IMR-90 (cell line): ENCODE results near the gene GLYATL2. TPM values are rescaled to one million over a fixed set of nuclear protein-coding genes. Genes with fewer than 3 reads are reported as not detected.

ENCODE experiments used
- ATAC-seq: fragments of 200-7000 bp; cut with Tn5 transposase; 2 replicates; pipeline ENCODE4 v1.9.1; 2020; ENCODE audit warnings: low read depth, mild to moderate bottlenecking, moderate library complexity
- BruUV-seq: library from RNA; stranded (reverse); fragments of 400-500 nt; replicated peaks from 2 replicates; lab custom pipeline; 2021; lab: Mats Ljungman, UMichigan
- CTCF ChIA-PET: fragments of 300-600 bp; formaldehyde crosslinking; extraction: SDS; loops from one replicate; lab custom pipeline; 2021; ENCODE audit warnings: antibody characterized with exemption; lab: Yijun Ruan, JAX
- POLR2A ChIA-PET: fragments of 300-600 bp; sonication (Branson Sonifier 250); formaldehyde crosslinking; loops from one replicate; lab custom pipeline; 2022; ENCODE audit warnings: antibody characterized with exemption; ENCODE audit not compliant: unreplicated experiment; lab: Charles Lee
- DNase-seq: peaks from one replicate; pipeline ENCODE4 v3.0.0; 2013
- H2AFZ ChIP-seq: replicated peaks from 2 replicates; pipeline ENCODE3; 2013; ENCODE audit warnings: low read length, mild to moderate bottlenecking; ENCODE audit not compliant: poor library complexity
- H2AK5ac ChIP-seq: 2 replicates; pipeline ENCODE4 v1.6.1; 2013; ENCODE audit warnings: low read depth, low read length, inconsistent platforms
- H2AK9ac ChIP-seq: replicated peaks from 2 replicates; pipeline ENCODE3; 2013; ENCODE audit warnings: mild to moderate bottlenecking, low read depth, low read length, moderate library complexity; ENCODE audit not compliant: poor library complexity
- H2BK120ac ChIP-seq: 2 replicates; pipeline ENCODE4 v1.6.1; 2013; ENCODE audit warnings: low read depth, low read length, inconsistent platforms
- H2BK15ac ChIP-seq: 3 replicates; pipeline ENCODE4 v1.6.1; 2013; ENCODE audit warnings: low read depth, low read length, inconsistent platforms
- H2BK20ac ChIP-seq: 2 replicates; pipeline ENCODE4 v1.6.1; 2013; ENCODE audit warnings: low read depth, mild to moderate bottlenecking, inconsistent platforms, low read length, moderate library complexity
- H2BK5ac ChIP-seq: 2 replicates; pipeline ENCODE4 v1.6.1; 2013; ENCODE audit warnings: mild to moderate bottlenecking, low read depth, low read length, inconsistent platforms; ENCODE audit not compliant: poor library complexity, severe bottlenecking
- H3K14ac ChIP-seq: replicated peaks from 2 replicates; pipeline ENCODE4 v1.6.1; 2013; ENCODE audit warnings: low read depth, low read length, inconsistent platforms
- H3K18ac ChIP-seq: 2 replicates; pipeline ENCODE4 v1.6.1; 2013; ENCODE audit warnings: low read depth, low read length, control low read depth
- H3K23ac ChIP-seq: 2 replicates; pipeline ENCODE4 v1.6.1; 2013; ENCODE audit warnings: low read depth, low read length, inconsistent platforms
- H3K27ac ChIP-seq: 2 replicates; pipeline ENCODE4 v1.5.1; 2013; ENCODE audit warnings: mild to moderate bottlenecking, control low read depth, low read length; ENCODE audit not compliant: insufficient read depth
- H3K27me3 ChIP-seq: 2 replicates; pipeline ENCODE4 v1.6.1; 2013; ENCODE audit warnings: low read length; ENCODE audit not compliant: control insufficient read depth, insufficient read depth
- H3K36me3 ChIP-seq: 2 replicates; pipeline ENCODE4 v1.6.1; 2013; ENCODE audit warnings: low read length, mixed read lengths; ENCODE audit not compliant: control insufficient read depth, insufficient read depth
- H3K4ac ChIP-seq: 2 replicates; pipeline ENCODE4 v1.6.1; 2013; ENCODE audit warnings: low read depth, low read length, inconsistent platforms
- H3K4me1 ChIP-seq: 2 replicates; pipeline ENCODE4 v1.6.1; 2013; ENCODE audit warnings: low read length, mixed read lengths; ENCODE audit not compliant: control insufficient read depth, insufficient read depth
- H3K4me2 ChIP-seq: 2 replicates; pipeline ENCODE4 v1.6.1; 2013; ENCODE audit warnings: low read depth, mild to moderate bottlenecking, control low read depth, low read length, moderate library complexity
- H3K4me3 ChIP-seq: 2 replicates; pipeline ENCODE4 v1.5.1; 2013; ENCODE audit warnings: low read depth, mild to moderate bottlenecking, control low read depth, low read length, moderate library complexity; ENCODE audit not compliant: insufficient read depth
- H3K56ac ChIP-seq: 2 replicates; pipeline ENCODE4 v1.6.1; 2013; ENCODE audit warnings: low read length, inconsistent platforms; ENCODE audit not compliant: insufficient read depth; ENCODE audit errors: extremely low read depth
- H3K79me1 ChIP-seq, 2 experiments: 2 replicates each; pipeline ENCODE4 v1.6.1; 2013; ENCODE audit warnings: low read length in 2 of 2, inconsistent platforms in 1 of 2, low read depth in 1 of 2
- H3K9ac ChIP-seq: 2 replicates; pipeline ENCODE4 v1.6.1; 2013; ENCODE audit warnings: low read depth, low read length, control low read depth
- H3K9me1 ChIP-seq: 2 replicates; pipeline ENCODE4 v1.6.1; 2013; ENCODE audit warnings: low read length, inconsistent platforms; ENCODE audit not compliant: insufficient read depth
- H3K9me3 ChIP-seq: 2 replicates; pipeline ENCODE4 v1.6.1; 2013; ENCODE audit warnings: low read length; ENCODE audit not compliant: control insufficient read depth, insufficient read depth
- H4K20me1 ChIP-seq: 2 replicates; pipeline ENCODE4 v1.6.1; 2013; ENCODE audit warnings: low read length, inconsistent platforms; ENCODE audit not compliant: insufficient read depth
- H4K5ac ChIP-seq: 2 replicates; pipeline ENCODE4 v1.6.1; 2013; ENCODE audit warnings: mild to moderate bottlenecking, low read depth, low read length, control low read depth
- H4K8ac ChIP-seq, 2 experiments: 2 replicates each; pipeline ENCODE4 v1.6.1; 2013; ENCODE audit warnings: low read depth in 2 of 2, low read length in 2 of 2, control low read depth in 1 of 2, inconsistent platforms in 1 of 2
- H4K91ac ChIP-seq: 2 replicates; pipeline ENCODE4 v1.6.1; 2013; ENCODE audit warnings: low read depth, low read length, inconsistent platforms; ENCODE audit not compliant: insufficient read depth
- BHLHE40 ChIP-seq: fragments of 150-350 bp; IDR thresholded peaks from 2 replicates; pipeline ENCODE4 v1.6.1; 2016; ENCODE audit warnings: mild to moderate bottlenecking, low read depth, low read length
- CEBPB ChIP-seq: IDR thresholded peaks from 2 replicates; pipeline ENCODE4 v1.6.1; 2012; ENCODE audit warnings: low read depth, low read length, improper control_type of control experiment
- CHD1 ChIP-seq: IDR thresholded peaks from 2 replicates; pipeline ENCODE4 v1.6.1; 2012; ENCODE audit warnings: low read depth, low read length, improper control_type of control experiment
- FOS ChIP-seq: fragments of 150-350 bp; IDR thresholded peaks from 2 replicates; pipeline ENCODE4 v1.6.1; 2016; ENCODE audit warnings: low read depth, low read length
- MAFK ChIP-seq: IDR thresholded peaks from 2 replicates; pipeline ENCODE4 v1.6.1; 2012; ENCODE audit warnings: low read depth, low read length, improper control_type of control experiment
- MAZ ChIP-seq: IDR thresholded peaks from 2 replicates; pipeline ENCODE4 v1.6.1; 2012; ENCODE audit warnings: low read depth, mild to moderate bottlenecking, low read length, improper control_type of control experiment, moderate library complexity, borderline replicate concordance
- MXI1 ChIP-seq: IDR thresholded peaks from 2 replicates; pipeline ENCODE4 v1.6.1; 2012; ENCODE audit warnings: low read depth, mild to moderate bottlenecking, low read length, moderate library complexity, borderline replicate concordance
- NFE2L2 ChIP-seq: fragments of 150-350 bp; IDR thresholded peaks from 2 replicates; pipeline ENCODE4 v1.6.1; 2016; ENCODE audit warnings: low read depth, mild to moderate bottlenecking, low read length
- POLR2A ChIP-seq: IDR thresholded peaks from 2 replicates; pipeline ENCODE4 v1.6.1; 2012; ENCODE audit warnings: mild to moderate bottlenecking, low read depth, low read length
- RAD21 ChIP-seq: IDR thresholded peaks from 2 replicates; pipeline ENCODE4 v1.6.1; 2012; ENCODE audit warnings: low read length, improper control_type of control experiment
- RCOR1 ChIP-seq: IDR thresholded peaks from 2 replicates; pipeline ENCODE4 v1.6.1; 2012; ENCODE audit warnings: mild to moderate bottlenecking, low read length, improper control_type of control experiment; ENCODE audit not compliant: insufficient replicate concordance
- RFX5 ChIP-seq: IDR thresholded peaks from 2 replicates; pipeline ENCODE4 v1.8.0; 2012; ENCODE audit warnings: low read depth, mild to moderate bottlenecking, low read length, moderate library complexity
- SMC3 ChIP-seq: fragments of 150-350 bp; IDR thresholded peaks from 2 replicates; pipeline ENCODE4 v1.6.1; 2016; ENCODE audit warnings: low read depth, mild to moderate bottlenecking, antibody characterized with exemption, low read length, moderate library complexity
- WGBS, 2 experiments: methylation state at CpG; one replicate each; pipeline versions ENCODE4 v1.1.5 to v1.1.7; 2013; ENCODE audit warnings: missing lambda C conversion rate in 2 of 2; ENCODE audit not compliant: insufficient read length in 1 of 2; ENCODE audit errors: extremely low coverage in 2 of 2; 5-methylcytosine and 5-hydroxymethylcytosine counted together
- dilution Hi-C: fragments of 300-500 bp; cut with HindIII; formaldehyde crosslinking; loops from one replicate; pipeline ENCODE4 v1.14.3; 2018; ENCODE audit warnings: low sequenced_read_pairs; ENCODE audit not compliant: unreplicated experiment
- in situ Hi-C: fragments of 300-500 bp; cut with MboI; formaldehyde crosslinking; loops from 3 replicates; pipeline ENCODE4 v1.14.3; 2019; ENCODE audit warnings: low sequenced_read_pairs, inconsistent platforms, mixed read lengths
- intact Hi-C: fragments of 100-400 bp; cut with micrococcal nuclease; formaldehyde crosslinking; loops from 2 replicates; pipeline ENCODE4 v1.10.0; 2022
- polyA plus RNA-seq, 3 experiments: library from polyadenylated mRNA; depleted of rRNA; stranded (reverse); fragments of >200 nt; gene quantifications; 2 replicates each; pipeline ENCODE4 v1.2.3, GENCODE V29; 2012; ENCODE audit warnings: low replicate concordance in 1 of 3
- total RNA-seq: library from RNA; depleted of rRNA; stranded (reverse); fragments of >200 nt; gene quantifications from 2 replicates; pipeline ENCODE4 v1.2.3, GENCODE V29; 2012
- TF ChIP-seq, protein P1 (sequence below): conservative IDR thresholded peaks from 2 replicates; pipeline ENCODE4 v1.5.1; 2012; ENCODE audit warnings: mild to moderate bottlenecking, low read depth, low read length, improper control_type of control experiment
- TF ChIP-seq, protein P2 (sequence below): fragments of 150-350 bp; IDR thresholded peaks from 2 replicates; pipeline ENCODE4 v1.6.1; 2017; ENCODE audit warnings: mild to moderate bottlenecking, antibody characterized with exemption, low read length, low read depth
- TF ChIP-seq, protein P3 (sequence below): fragments of 150-350 bp; IDR thresholded peaks from 2 replicates; pipeline ENCODE4 v1.6.1; 2016; ENCODE audit warnings: low read depth, mild to moderate bottlenecking, low read length, moderate library complexity, borderline replicate concordance

Gene GLYATL2
- total and polyA plus RNA-seq, 2 of the 4 experiments (the other 2 are of a cell fraction), result 0.36 to 0.77 TPM

DNA sequence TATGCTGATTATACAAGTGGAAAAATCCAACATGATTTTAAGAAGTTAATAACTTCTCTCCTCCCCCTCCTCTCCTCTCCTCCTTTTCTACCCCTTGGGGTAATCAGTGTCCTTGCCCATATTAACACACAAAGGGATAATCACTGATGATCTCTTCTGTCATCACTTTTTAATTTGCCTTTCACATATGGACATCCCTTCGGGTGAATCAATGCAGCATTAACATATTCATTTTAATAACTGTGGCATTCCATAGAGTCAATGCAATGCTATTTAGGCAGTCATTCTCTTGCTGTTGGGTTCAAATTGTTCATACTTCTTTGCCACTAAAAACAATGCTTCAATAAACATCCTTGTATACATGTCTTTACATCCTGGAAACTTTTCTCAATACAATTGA is 42.9 kb upstream of the GLYATL2 start:
- Histone ChIP-seq H3K9me1 (no peaks in the 10 kb centered on the region), H3K4ac (no peak overlapping the region), H3K27me3 (no peaks in the 10 kb centered on the region), H3K36me3 (no peaks in the 10 kb centered on the region), H3K23ac (no peak overlapping the region), H2AFZ (no peak overlapping the region), H2BK120ac (no peak overlapping the region), H2AK9ac (no peak overlapping the region), H3K9me3 (no peaks in the 10 kb centered on the region), H2BK15ac (no peak overlapping the region), H3K56ac (no peak overlapping the region), H3K27ac (no peak overlapping the region), H3K4me2 (no peak overlapping the region), H4K8ac (no peak overlapping the region), H3K14ac (no peak overlapping the region), H3K79me1 (no peaks in the 10 kb centered on the region), H3K18ac (no peak overlapping the region), H4K20me1 (no peaks in the 10 kb centered on the region), H3K4me1 (no peaks in the 10 kb centered on the region), H2AK5ac (no peak overlapping the region), H2BK20ac (no peak overlapping the region), H2BK5ac (no peak overlapping the region), H4K91ac (no peak overlapping the region), H3K4me3 (no peak overlapping the region), H3K9ac (no peak overlapping the region), H4K5ac (no peak overlapping the region)
- intact Hi-C loops, result no loop called here
- in situ Hi-C loops, result no loop called here
- DNase-seq, result no peak
- dilution Hi-C loops, result no loop called here
- BruUV-seq, result no TSS peak
- TF ChIP-seq BHLHE40 (no peak), CHD1 (no peak), NFE2L2 (no peak), MAFK (no peak), MAZ (no peak), RAD21 (no peak), POLR2A (no peak), CEBPB (no peak), RFX5 (no peak), MXI1 (no peak), SMC3 (no peak), FOS (no peak), RCOR1 (no peak)
- TF ChIP-seq, protein P1, sequence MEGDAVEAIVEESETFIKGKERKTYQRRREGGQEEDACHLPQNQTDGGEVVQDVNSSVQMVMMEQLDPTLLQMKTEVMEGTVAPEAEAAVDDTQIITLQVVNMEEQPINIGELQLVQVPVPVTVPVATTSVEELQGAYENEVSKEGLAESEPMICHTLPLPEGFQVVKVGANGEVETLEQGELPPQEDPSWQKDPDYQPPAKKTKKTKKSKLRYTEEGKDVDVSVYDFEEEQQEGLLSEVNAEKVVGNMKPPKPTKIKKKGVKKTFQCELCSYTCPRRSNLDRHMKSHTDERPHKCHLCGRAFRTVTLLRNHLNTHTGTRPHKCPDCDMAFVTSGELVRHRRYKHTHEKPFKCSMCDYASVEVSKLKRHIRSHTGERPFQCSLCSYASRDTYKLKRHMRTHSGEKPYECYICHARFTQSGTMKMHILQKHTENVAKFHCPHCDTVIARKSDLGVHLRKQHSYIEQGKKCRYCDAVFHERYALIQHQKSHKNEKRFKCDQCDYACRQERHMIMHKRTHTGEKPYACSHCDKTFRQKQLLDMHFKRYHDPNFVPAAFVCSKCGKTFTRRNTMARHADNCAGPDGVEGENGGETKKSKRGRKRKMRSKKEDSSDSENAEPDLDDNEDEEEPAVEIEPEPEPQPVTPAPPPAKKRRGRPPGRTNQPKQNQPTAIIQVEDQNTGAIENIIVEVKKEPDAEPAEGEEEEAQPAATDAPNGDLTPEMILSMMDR, result no peak
- TF ChIP-seq, protein P2, sequence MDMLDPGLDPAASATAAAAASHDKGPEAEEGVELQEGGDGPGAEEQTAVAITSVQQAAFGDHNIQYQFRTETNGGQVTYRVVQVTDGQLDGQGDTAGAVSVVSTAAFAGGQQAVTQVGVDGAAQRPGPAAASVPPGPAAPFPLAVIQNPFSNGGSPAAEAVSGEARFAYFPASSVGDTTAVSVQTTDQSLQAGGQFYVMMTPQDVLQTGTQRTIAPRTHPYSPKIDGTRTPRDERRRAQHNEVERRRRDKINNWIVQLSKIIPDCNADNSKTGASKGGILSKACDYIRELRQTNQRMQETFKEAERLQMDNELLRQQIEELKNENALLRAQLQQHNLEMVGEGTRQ, result no peak
- TF ChIP-seq, protein P3, sequence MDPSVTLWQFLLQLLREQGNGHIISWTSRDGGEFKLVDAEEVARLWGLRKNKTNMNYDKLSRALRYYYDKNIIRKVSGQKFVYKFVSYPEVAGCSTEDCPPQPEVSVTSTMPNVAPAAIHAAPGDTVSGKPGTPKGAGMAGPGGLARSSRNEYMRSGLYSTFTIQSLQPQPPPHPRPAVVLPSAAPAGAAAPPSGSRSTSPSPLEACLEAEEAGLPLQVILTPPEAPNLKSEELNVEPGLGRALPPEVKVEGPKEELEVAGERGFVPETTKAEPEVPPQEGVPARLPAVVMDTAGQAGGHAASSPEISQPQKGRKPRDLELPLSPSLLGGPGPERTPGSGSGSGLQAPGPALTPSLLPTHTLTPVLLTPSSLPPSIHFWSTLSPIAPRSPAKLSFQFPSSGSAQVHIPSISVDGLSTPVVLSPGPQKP, result no peak
- WGBS, 2 experiments, result no CpG with 5 or more reads among the region's 1 CpG
- ChIA-PET POLR2A (no interaction called here), CTCF (no interaction called here)
- no peak for ATAC-seq
